GM12878 (cell line): ENCODE results near the gene IRGQ. TPM values are rescaled to one million over a fixed set of nuclear protein-coding genes. Genes with fewer than 3 reads are reported as not detected.

Experiments used
- ATAC-seq: fragments of 200-7000 bp; cut with Tn5 transposase; 3 replicates; pipeline ENCODE4 v1.9.1; 2020; ENCODE audit warnings: mild to moderate bottlenecking, moderate library complexity
- BruUV-seq: library from RNA; stranded (reverse); fragments of 400-500 nt; replicated peaks from 2 replicates; lab custom pipeline; 2021; lab: Mats Ljungman, UMichigan
- CTCF ChIA-PET: fragments of 300-600 bp; sonication (Branson Sonifier 250); formaldehyde crosslinking; extraction: SDS; loops from one replicate; lab custom pipeline; 2021; ENCODE audit warnings: inconsistent platforms; lab: Yijun Ruan, JAX
- POLR2A ChIA-PET: fragments of 350-600 bp; formaldehyde crosslinking; extraction: SDS; loops from one replicate; lab custom pipeline; 2021; ENCODE audit warnings: inconsistent platforms; lab: Charles Lee
- RAD21 ChIA-PET: fragments of 300-600 bp; sonication (Branson Sonifier 250); formaldehyde crosslinking; loops from one replicate; lab custom pipeline; 2023; ENCODE audit warnings: antibody characterized with exemption; ENCODE audit not compliant: unreplicated experiment; lab: Charles Lee
- SMC1A ChIA-PET: fragments of 300-600 bp; sonication (Branson Sonifier 250); formaldehyde crosslinking; loops from one replicate; lab custom pipeline; 2023; ENCODE audit not compliant: unreplicated experiment, uncharacterized antibody; lab: Charles Lee
- DNase-seq: peaks from one replicate; pipeline ENCODE4 v3.0.0-alpha.2; 2011; ENCODE audit warnings: low read depth, low spot score
- FAIRE-seq: peaks from 3 replicates; lab custom pipeline; 2011; peaks lifted over from hg19 to GRCh38; lab: Jason Lieb, UNC
- H2AFZ ChIP-seq: 2 replicates; pipeline ENCODE4 v1.6.0; 2011; ENCODE audit warnings: low read depth, low read length, control low read depth; ENCODE audit not compliant: control insufficient read depth
- H3K27ac ChIP-seq: 2 replicates; pipeline ENCODE4 v1.5.1; 2011; ENCODE audit warnings: control low read depth; ENCODE audit not compliant: control insufficient read depth, insufficient read depth
- H3K27me3 ChIP-seq, 2 experiments: replicated peaks in 1 of 2; 2 replicates each; pipeline versions ENCODE4 v1.6.0 to v1.6.1; 2011; ENCODE audit warnings: low read length in 1 of 2; ENCODE audit not compliant: control insufficient read depth in 2 of 2, insufficient read depth in 2 of 2
- H3K36me3 ChIP-seq, 2 experiments: 2 replicates each; pipeline ENCODE4 v1.5.1; 2011; ENCODE audit warnings: low read length in 1 of 2; ENCODE audit not compliant: control insufficient read depth in 2 of 2, insufficient read depth in 2 of 2
- H3K4me1 ChIP-seq: 2 replicates; pipeline ENCODE4 v1.6.1; 2011; ENCODE audit warnings: mild to moderate bottlenecking, low read length, moderate library complexity, mixed read lengths; ENCODE audit not compliant: control insufficient read depth, insufficient read depth
- H3K4me2 ChIP-seq: 2 replicates; pipeline ENCODE4 v1.6.0; 2011; ENCODE audit warnings: control low read depth; ENCODE audit not compliant: control insufficient read depth, insufficient read depth
- H3K4me3 ChIP-seq: fragments of 200-600 bp; sonication (generic); 2 replicates; pipeline ENCODE4 v1.5.1; 2016
- H3K79me2 ChIP-seq: 2 replicates; pipeline ENCODE4 v1.6.0; 2011; ENCODE audit warnings: low read length; ENCODE audit not compliant: control insufficient read depth, insufficient read depth
- H3K9ac ChIP-seq: 2 replicates; pipeline ENCODE4 v1.8.0; 2011; ENCODE audit warnings: low read length, control low read depth, mixed read lengths; ENCODE audit not compliant: control insufficient read depth, insufficient read depth
- H3K9me3 ChIP-seq: replicated peaks from 3 replicates; pipeline ENCODE4 v1.5.1; 2011; ENCODE audit warnings: mild to moderate bottlenecking, low read length; ENCODE audit not compliant: control insufficient read depth, insufficient read depth
- H4K20me1 ChIP-seq: 2 replicates; pipeline ENCODE4 v1.6.0; 2011; ENCODE audit not compliant: control insufficient read depth, insufficient read depth
- EED ChIP-seq: sonication (generic); IDR thresholded peaks from 2 replicates; pipeline ENCODE4 v1.6.1; 2016; ENCODE audit warnings: antibody characterized with exemption, low read depth
- IKZF2 ChIP-seq, 2 experiments: fragments of 450-650 bp; IDR thresholded peaks; 2 replicates each; pipeline ENCODE4 v1.6.1; 2017; ENCODE audit warnings: mild to moderate bottlenecking in 2 of 2, moderate library complexity in 2 of 2
- KDM1A ChIP-seq: fragments of 200-600 bp; sonication (generic); IDR thresholded peaks from 2 replicates; pipeline ENCODE4 v1.6.1; 2016; ENCODE audit warnings: borderline replicate concordance
- MTA3 ChIP-seq: IDR thresholded peaks from 2 replicates; pipeline ENCODE4 v1.6.1; 2012; ENCODE audit warnings: low read length, inconsistent platforms, borderline replicate concordance
- NR2C1 ChIP-seq: fragments of 450-650 bp; IDR thresholded peaks from 2 replicates; pipeline ENCODE4 v1.6.1; 2017; ENCODE audit warnings: antibody characterized with exemption, mild to moderate bottlenecking, moderate library complexity
- POLR2AphosphoS2 ChIP-seq: IDR thresholded peaks from 2 replicates; pipeline ENCODE4 v1.6.1; 2011; ENCODE audit warnings: low read depth, mild to moderate bottlenecking, low read length, improper control_type of control experiment, moderate library complexity
- RAD21 ChIP-seq: IDR thresholded peaks from 2 replicates; pipeline ENCODE4 v1.6.1; 2011; ENCODE audit warnings: mild to moderate bottlenecking, low read depth, low read length, moderate library complexity; ENCODE audit not compliant: insufficient read depth
- SIN3A ChIP-seq: IDR thresholded peaks from 2 replicates; pipeline ENCODE4 v1.6.1; 2012; ENCODE audit warnings: low read depth, low read length, improper control_type of control experiment
- SMC3 ChIP-seq: IDR thresholded peaks from 2 replicates; pipeline ENCODE4 v1.6.1; 2011; ENCODE audit warnings: low read length, improper control_type of control experiment, borderline replicate concordance
- USF2 ChIP-seq: IDR thresholded peaks from 2 replicates; pipeline ENCODE4 v1.6.1; 2011; ENCODE audit warnings: low read depth, low read length, improper control_type of control experiment, borderline replicate concordance
- WRNIP1 ChIP-seq: IDR thresholded peaks from 2 replicates; pipeline ENCODE4 v1.6.1; 2011; ENCODE audit warnings: low read depth, low read length, improper control_type of control experiment, borderline replicate concordance
- YBX1 ChIP-seq: fragments of 450-650 bp; IDR thresholded peaks from 2 replicates; pipeline ENCODE4 v1.6.1; 2016; ENCODE audit warnings: antibody characterized with exemption
- ZBTB11 ChIP-seq: fragments of 450-650 bp; formaldehyde crosslinking; IDR thresholded peaks from 2 replicates; pipeline ENCODE4 v1.5.0; 2022; ENCODE audit warnings: mild to moderate bottlenecking, missing genetic modification characterization
- ZBTB4 ChIP-seq: fragments of 450-650 bp; formaldehyde crosslinking; IDR thresholded peaks from 2 replicates; pipeline ENCODE4 v1.4.0; 2022; ENCODE audit warnings: mild to moderate bottlenecking, moderate library complexity
- WGBS: methylation state at CpG from one replicate; pipeline ENCODE4 v1.1.6; 2016; ENCODE audit warnings: low lambda C conversion rate; ENCODE audit not compliant: insufficient replicate concordance, insufficient coverage; ENCODE audit errors: missing lambda C conversion rate; 5-methylcytosine and 5-hydroxymethylcytosine counted together
- in situ Hi-C: fragments of 300-500 bp; cut with MboI; formaldehyde crosslinking; loops from 9 replicates; pipeline ENCODE4 v1.14.3; 2018; ENCODE audit warnings: mixed read lengths
- intact Hi-C: fragments of 100-400 bp; cut with micrococcal nuclease; formaldehyde crosslinking; loops from one replicate; pipeline ENCODE4 v1.14.2; 2022; ENCODE audit not compliant: unreplicated experiment
- polyA plus RNA-seq, 11 experiments: library from polyadenylated mRNA; depleted of rRNA in 4 of 11; unstranded in 6 of 11; stranded (reverse) in 5 of 11; fragments of >200 nt; fragmentation: Nextera tagmentation in 4 of 11; fragmentation: Illumina TruSeq in 1 of 11; extraction: Ambion mirVana in 4 of 11; extraction: Trizol in 1 of 11; gene quantifications; 1 replicate in 1 of 11; 2 replicates in 10 of 11; pipeline versions ENCODE4 v1.2.1 to v1.2.3, GENCODE V29; 2011 to 2016; ENCODE audit warnings: inconsistent platforms in 2 of 11, missing spikeins in 2 of 11, low read depth in 1 of 11
- total RNA-seq, 4 experiments: library from RNA; depleted of rRNA in 3 of 4; stranded (reverse); fragments of >200 nt in 3 of 4; fragmentation: Illumina TruSeq in 1 of 4; extraction: Trizol in 1 of 4; gene quantifications; 2 replicates each; pipeline versions ENCODE4 v1.2.1 to v1.2.3, GENCODE V29; 2013 to 2021

IRGQ gene
- total and polyA plus RNA-seq, 10 of the 15 experiments (the other 5 are each of a cell fraction or from before 2014, with no cell fraction given): 3.3 to 20.8 (median 9.0) TPM

- peaks cover 10 to 19% of the 10 kb centered on the region in 2 experiments for H3K27me3 ChIP-seq
- no peak overlapping the region for H2AFZ ChIP-seq
- no peak for DNase-seq
- H4K20me1 ChIP-seq: no peaks in the 10 kb centered on the region
- intact Hi-C loops (no loop called here), in situ Hi-C loops (no loop called here)
- no peaks in the 10 kb centered on the region for H3K9me3 ChIP-seq
- no peak for FAIRE-seq
- no peak overlapping the region for H3K9ac ChIP-seq
- H3K4me3 ChIP-seq: no peak overlapping the region
- no peak overlapping the region for H3K27ac ChIP-seq
- SMC1A ChIA-PET: no interaction called here
- no peaks in the 10 kb centered on the region for H3K79me2 ChIP-seq
- no TSS peak for BruUV-seq
- H3K36me3 ChIP-seq: no peaks in the 10 kb centered on the region
- no peak for ATAC-seq
- CTCF ChIA-PET: no interaction called here
- no peak for TF ChIP-seq MTA3
- TF ChIP-seq NR2C1: no peak
- TF ChIP-seq USF2: no peak
- no peak for TF ChIP-seq ZBTB11 (CRISPR knock-in tag)
- TF ChIP-seq KDM1A: no peak
- TF ChIP-seq SMC3: no peak
- TF ChIP-seq EED: no peak
- TF ChIP-seq ZBTB4: no peak
- TF ChIP-seq POLR2AphosphoS2: no peak
- TF ChIP-seq WRNIP1: no peak
- TF ChIP-seq RAD21: no peak
- TF ChIP-seq IKZF2 (IDR thresholded peaks at IDR 0.05): no peak
- no peak for TF ChIP-seq SIN3A
- TF ChIP-seq YBX1: no peak
- TF ChIP-seq, all 136 proteins: peak for 0
- ChIA-PET RAD21 (no interaction called here), POLR2A (no interaction called here)
- WGBS: 41% methylated on average over 14 of the region's 14 CpGs
- Histone ChIP-seq H3K4me1 (peaks cover 5% of the 10 kb centered on the region), H3K4me2 (no peak overlapping the region)
These were observed 40.3 kb upstream of the IRGQ start for GRCh38 chr19:43636121-43636683.
